A172 (cell line): Measurements from ENCODE around the gene DNAJC5. TPM values are rescaled to one million over a fixed set of nuclear protein-coding genes. Genes with fewer than 3 reads are reported as not detected.
A peak's percentile ranks its signal among the peaks of the same experiment; 100 is the strongest.
"Not testable (repeated sequence)": the region's sequence is repeated elsewhere in the genome, so short reads cannot be mapped to it uniquely, and the experiment has no call there.

Experiments used
- DNase-seq: peaks from one replicate; pipeline ENCODE4 v3.0.0-alpha.2; 2015; ENCODE audit warnings: low spot score
- total RNA-seq: library from RNA; depleted of rRNA; stranded (reverse); fragments of >200 nt; shearing (Covaris generic); gene quantifications from 2 replicates; pipeline ENCODE4 v1.2.3, GENCODE V29; 2014; rRNA removed

Gene DNAJC5, protein sequence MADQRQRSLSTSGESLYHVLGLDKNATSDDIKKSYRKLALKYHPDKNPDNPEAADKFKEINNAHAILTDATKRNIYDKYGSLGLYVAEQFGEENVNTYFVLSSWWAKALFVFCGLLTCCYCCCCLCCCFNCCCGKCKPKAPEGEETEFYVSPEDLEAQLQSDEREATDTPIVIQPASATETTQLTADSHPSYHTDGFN
- total RNA-seq, result 48.1 and 50.2 TPM in 2 replicates

DNA sequence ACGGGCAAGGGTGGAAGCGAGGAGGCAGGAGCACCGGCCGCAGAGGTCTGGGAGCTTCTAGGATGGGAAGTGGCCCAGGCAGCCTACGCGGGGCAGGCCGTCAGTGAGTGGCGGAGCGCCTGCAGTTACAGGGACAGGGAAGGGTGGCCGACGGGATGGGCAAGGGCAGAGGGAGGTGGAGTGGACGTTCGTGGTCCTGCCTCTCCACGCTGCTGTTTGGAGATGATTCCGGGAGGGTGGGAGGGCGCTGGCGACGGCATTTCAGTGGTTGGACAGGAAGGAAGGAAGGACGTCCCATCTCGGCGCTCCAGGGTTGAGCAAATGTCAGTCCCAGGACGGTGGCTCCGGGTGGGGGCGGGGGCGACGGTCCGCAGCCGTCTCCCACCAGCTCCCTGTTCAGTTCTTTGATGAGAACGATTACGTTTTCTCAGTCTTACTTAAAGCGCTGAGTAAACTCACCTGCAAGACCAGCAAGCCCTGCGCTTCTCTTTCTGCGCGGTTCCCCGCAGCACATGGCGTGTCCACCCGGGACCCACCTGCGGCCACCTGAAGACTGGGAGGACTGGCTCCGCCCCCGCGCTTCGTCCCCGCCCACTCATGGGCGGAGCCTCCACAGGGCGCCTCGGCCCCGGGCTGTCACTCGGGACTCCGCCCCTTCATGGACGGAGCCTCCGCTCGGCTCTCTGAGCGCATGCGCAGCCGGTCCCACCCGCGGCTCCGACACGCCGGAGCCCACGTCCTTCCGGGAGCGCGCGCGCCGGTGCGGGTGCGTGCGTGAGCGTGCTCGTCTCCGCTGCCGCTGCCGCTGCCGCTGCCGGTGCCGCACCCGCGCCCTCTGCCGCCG, at the start of gene DNAJC5:
TSS of gene DNAJC5 (plus strand) at position 769 of the 844 bp plus-strand sequence. CDS start 33,220 bp downstream, outside the sequence.
- DNase-seq, result peak; percentile 86

DNA sequence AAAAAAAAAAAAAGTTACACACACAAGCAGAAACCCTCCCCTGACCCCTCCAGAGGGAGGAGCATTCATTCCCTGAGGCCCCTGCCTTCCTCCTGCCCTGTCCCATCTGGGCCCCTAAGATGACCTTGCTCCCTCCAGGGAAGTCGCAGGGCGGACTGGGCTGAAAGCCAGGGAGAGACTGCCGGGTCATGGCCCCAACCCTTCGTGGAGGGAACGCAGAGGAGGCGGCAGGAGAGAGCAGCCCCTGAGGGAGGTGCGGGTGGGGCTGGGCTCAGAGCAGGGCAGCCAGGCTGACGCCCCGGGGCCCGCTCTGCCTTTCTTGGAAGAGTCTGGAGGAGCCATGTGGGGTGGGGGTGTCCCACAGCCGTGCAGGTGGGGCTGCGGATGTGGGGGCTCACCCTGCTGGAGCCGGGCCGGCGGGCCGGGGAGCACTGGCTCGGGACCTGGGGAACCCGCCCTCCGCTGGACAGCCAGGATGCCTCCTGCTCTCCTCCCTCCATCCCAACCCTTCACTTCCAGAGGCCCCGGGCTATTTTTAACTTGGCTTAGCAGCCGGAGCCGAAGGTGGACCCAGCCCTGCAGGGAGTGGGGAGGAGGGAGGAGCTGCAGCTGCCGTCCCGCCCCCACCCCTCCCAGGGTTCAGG, 48.7 kb upstream of the DNAJC5 start:
- peak; percentile 81 for DNase-seq

DNA sequence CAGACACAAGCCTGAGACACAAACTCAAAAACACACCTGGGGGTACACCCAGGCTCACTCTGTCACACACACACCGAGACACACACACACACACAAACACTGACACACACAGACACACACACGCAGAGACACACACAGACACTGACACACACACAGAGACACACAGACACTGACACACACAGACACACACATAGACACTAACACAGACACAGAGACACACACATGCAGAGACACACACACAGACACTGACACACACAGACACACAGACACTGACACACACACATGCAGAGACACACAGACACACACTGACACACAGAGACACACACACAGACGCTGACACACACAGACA, 48.1 kb upstream of the DNAJC5 start:
- no peak for DNase-seq

DNA sequence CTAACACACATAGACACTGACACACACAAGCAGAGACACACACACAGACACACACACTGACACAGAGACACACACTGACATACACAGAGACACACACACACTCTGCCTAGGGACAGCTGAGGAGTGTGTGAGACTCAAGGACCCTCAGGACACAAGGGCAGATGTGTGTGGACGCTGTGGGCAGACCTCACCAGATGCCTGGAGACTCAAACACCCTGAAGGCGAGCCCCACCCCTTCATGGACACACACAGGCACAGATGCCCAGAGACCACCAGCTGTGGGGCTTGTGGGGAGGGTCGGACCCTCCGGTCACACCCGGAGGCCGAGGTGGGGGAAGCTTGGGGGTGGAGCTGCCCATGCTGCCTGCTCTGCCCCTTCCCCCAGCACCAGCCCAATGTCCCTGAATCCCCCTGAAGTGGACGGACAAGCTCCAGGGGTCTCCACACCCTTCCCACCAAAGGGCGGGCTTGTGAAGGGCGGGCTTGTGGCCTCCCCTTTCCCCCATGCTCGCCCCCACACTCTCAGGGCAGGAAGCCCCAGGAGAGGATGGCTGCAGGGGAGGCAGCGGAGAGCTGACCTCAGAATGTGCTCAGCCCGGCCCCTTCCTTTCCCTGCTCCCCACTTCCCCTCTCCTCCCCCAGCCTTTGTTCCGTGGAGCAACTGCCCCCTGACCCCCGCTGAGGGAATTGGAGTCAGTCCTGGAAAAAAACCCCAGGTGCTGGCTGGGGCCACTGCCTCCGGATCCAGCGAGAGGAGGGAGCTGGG, 47.5 kb upstream of the DNAJC5 start:
- DNase-seq, result peak; percentile 74

DNA sequence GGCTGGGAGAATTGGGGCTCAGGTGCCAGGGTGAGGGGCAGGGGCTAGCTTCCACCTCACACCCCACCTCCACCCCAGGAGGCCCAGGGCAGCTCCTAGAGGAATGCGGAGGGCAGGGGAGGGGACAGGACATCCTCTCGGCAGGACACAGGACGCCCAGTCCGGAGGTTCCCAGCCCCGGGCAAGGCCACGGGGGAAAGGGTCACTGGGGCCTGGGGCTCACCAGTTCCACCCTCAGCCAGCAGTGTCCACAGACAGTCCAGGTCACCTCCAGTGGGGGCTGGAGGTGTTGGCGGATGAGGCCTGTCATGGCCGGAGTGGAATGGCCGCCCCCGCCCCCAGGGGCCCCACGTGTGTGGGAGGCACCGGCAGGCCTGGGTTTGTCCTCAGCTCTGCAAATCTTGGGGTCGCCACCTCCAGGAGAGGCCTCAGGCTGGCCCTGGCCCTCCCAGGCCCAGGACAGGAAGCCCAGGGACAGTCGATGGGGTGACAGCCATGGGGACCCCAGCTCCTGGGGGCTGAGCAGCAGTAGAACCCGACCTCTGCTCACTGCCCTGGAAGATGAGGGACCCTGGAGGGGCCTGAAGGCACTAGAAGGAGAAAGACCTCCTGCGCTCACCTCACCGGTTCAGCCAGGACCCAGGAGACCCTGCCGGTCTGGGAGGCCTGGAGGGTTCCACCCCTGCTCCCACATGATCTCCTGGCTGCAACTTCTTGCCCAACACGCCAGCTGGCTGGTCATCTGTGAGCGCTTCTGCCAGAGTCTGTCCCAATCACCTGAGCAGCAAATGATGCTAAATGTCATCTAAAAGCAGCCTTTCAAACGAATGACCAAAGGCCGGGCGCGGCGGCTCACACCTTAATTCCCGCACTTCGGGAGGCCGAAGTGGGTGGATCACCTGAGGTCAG, 46.7 kb upstream of the DNAJC5 start:
- DNase-seq, result no peak

DNA sequence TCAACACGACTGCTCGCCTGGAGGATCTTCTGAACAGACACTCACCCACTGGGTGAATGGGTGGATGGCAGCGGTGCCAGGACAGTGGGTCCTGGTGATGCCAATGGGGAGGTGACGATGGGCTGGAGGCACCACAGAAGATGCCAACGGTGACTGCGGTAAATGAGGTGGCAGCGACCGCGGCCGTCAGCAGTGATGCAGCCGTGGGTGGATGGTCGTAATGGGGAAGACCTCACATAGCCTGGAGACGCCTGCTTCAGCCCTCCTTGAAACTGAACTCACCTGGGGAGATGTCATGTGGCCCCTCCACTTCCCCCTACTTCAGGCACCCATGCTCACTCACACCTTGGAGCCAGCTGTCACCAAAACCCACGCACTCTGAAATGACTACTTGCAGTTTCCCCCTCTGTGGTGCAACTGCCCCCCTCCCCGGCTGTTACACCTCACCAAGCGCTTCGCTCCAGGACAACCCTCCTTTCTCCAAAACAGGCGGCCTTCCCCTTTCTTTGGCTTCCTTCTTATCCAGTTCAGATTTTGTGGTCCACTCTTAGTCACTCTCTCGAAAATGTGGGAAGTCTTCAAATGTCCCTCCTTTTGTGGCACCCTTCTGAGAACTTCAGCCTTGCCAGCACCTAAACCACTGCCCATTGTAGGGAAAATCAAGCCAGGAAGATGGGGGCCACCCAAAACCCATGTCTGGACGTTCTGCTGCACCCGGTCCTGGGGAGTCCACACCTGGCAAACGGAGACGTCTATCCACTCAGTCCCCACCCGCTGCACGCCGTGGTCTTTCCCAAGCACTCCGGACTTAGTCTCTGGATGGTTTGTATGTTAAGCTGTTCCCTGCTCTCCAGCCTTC, 44.0 kb upstream of the DNAJC5 start:
- no peak for DNase-seq

DNA sequence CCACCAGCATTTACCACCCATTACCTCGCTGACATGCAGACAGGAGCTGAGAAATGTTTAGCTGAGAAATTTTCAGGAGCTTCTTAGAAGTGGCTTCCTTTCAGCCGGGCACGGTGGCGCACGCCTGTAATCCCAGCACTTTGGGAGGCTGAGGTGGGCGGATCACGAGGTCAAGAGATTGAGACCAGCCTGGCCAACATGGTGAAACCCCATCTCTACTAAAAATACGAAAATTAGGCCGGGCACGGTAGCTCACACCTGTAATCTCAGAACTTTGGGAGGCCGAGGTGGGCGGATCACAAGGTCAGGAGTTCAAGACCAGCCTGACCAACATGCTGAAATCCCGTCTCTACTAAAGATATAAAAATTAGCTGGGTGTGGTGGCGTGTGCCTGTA, 43.4 kb upstream of the DNAJC5 start:
- DNase-seq, result not testable (repeated sequence)

DNA sequence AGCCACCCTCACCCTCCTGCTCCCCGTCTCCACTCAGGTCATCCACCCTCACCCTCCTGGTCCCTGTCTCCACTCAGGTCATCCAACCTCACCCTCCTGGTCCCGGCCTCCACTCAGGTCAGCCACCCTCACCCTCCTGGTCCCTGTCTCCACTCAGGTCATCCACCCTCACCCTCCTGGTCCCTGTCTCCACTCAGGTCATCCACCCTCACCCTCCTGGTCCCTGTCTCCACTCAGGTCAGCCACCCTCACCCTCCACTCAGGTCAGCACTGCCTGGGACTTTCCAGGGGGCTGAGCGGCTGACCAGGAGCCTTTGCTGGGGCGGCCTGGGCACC, 41.2 kb upstream of the DNAJC5 start:
- not testable (repeated sequence) for DNase-seq

DNA sequence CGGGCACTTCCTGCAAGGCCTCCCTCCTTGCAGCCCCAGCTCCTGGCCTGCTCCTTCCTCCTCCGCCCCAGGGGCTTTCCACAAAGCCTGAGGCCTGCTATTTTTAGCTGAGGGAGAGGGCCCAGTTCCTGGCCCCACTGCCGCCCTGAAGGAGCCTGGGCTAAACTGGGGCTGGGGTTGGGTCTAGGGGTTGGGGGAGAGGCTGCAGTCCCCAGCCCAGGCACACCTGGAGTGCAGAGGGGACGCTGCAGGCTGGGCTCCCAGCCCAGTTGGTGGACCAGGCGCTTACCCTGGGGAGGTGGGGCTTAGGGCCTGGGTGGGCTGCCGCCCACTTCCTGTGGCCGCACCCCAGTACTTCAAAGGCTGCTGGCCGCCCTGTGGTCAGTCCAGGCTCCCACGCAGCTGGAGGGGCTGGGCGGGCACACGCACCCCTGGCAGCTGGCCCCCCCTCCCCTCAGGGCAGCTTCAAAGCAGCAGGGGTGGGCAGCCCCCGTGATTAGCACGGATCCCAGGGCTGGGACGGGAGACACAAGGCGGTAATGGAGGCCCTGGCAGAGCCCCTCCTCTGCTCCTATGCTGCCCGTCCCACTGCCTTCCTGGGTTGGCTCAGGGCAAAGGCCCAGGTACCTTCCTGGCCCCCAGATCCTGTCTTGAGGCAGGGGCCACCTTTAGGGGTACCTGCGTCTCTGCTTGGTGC, 40.7 kb upstream of the DNAJC5 start:
- peak; percentile 80 for DNase-seq

DNA sequence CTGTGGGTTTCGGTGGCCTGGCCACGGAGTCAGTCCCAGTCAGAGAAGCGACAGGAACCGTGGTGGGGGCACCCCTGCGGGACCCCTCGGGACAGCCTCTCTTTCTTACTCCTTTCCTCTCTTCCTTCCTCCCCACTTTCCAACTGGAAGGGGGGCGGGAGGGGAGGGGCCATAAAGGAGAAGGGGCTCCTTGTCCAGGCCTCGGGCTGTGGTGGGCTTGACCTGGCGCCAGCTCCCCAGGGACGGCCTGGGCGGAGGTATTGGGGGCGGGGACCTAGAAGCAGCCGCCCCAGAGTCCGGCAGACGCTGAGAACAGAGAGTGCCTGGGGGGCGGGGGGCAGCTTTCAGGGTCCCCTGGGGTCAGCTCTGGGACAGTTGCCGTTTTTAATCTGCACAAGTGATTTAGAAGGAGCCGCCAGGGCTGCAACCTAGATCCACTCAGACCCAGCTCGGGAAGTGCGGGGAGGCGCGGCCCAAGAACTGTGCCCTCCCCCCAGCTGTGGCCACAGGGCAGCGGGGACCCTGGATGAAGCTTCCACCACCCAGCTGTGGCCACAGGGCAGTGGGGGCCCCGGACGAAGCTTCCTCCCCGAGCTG, 40.1 kb upstream of the DNAJC5 start:
- no peak for DNase-seq

DNA sequence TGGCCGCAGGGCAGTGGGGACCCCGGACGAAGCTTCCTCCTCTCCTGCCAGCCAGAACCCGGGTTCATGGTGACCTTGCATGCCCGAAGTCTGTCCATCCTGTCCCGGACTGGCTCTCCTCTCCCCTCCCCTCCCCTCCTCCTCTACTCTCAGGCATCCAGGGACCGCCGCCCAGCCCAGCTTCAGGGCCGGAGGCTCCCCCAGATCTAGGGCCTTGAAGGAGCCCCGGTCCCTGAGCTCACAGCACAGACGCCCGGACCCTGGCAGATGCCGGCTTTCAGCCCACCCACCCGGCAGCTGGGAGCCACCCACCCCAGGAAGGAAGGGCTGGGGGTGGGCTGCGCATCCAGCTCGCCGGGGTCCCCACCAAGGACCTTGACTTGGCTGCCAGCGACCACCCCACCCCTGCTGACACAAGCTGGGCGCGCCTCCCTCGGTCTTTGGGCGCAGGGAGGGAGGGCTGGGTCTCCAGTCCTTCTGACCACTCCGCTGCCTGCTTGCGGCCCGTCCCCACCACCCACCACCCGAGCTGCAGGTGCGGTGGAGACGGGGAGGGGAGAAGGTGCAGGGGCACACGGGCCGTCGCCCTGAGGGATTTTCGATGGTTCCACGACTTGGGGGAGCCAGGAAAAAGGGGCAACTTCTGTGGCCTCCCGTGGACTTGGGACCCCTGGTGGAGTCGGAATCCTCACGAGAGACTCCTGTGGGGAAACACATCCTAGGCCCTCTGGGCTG, 39.4 kb upstream of the DNAJC5 start:
- DNase-seq, result no peak

DNA sequence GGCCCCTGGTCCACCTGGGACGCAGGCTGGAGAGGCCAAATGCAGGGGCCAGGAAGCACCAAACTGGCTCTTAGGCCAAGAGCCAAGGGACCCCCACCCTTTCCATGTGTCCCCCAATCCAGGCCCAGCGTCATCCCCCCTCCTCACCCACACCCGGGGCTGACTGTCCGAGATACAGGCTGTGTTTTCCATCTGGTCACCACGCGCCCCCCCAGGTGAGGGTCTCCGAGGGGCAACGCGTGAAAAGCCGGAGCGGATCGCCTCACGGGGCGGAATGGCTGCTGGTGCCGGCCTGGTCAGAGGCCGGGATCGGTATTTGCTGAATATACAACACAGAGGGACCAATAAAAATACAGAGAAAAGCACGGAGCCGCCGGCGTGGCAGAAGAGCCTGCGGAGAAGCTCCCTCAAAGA, 38.8 kb upstream of the DNAJC5 start:
- no peak for DNase-seq

DNA sequence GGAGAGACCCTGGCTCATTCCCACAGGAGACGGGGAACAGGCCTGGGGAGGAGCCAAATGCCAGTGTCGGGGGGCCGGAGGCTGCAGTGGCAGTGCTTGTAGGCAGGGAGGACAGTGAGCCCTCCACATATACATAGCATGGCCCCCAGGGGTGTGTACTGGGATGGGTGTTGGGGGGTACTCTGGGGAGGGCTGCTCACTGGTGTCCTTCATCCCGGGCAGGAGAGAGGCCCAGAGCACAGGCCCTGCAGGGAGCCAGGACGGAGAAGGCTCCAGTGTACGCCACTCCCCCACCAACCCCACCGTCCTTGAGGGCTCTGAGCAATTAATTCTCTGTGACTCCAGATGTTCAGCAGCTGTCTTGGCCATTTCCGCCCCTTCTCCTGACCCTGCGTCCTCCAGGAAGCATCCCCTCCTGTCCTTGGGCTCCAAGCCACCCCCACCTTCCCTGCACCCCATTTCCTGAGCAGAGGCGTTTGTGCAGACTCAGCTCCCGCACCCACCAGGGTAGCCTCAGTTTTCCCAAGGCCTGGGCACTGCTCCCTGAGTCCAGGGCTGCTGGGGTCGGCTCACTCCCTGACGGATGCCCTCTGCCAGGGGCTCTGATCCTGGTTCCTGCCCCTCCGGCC, 37.0 kb upstream of the DNAJC5 start:
- DNase-seq, result no peak

DNA sequence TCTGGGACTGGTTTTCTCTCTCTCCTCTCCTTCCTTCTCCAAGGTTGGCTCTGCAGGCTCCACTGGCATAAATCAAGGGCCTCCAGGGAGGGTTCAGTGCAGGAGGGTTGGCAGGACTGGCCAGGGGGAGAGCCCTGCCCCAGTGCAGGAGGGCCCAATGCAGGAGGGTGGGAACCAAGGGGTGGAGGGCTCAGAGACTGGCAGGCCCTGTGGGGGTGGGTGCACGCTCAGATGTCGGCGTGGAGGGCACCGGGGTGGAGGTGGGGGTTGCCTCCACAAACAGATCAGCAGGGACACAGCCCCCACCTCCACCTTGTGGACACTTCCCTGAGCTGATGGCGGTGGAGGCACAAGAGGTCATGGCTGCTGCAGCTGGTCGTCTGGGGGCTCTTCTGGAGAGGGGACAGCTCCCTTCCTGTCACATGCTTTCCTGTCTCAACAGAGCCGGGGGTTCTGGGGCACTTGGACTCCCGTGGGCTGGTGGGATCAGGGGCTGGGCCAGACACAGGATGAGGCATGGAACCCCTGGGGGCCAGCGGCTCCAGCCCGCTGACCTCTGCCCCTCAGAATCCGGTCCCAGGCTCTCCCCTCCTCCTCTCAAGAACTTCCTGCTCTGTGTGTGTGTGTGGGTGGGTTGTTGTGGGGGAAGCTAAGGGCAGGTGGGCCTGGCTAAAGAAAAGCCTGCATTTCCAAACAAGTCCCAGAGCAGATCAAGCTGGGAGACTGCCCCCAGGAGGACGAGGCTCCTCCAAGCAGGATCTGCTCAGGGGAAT, 36.3 kb upstream of the DNAJC5 start:
- peak; percentile 49 for DNase-seq

DNA sequence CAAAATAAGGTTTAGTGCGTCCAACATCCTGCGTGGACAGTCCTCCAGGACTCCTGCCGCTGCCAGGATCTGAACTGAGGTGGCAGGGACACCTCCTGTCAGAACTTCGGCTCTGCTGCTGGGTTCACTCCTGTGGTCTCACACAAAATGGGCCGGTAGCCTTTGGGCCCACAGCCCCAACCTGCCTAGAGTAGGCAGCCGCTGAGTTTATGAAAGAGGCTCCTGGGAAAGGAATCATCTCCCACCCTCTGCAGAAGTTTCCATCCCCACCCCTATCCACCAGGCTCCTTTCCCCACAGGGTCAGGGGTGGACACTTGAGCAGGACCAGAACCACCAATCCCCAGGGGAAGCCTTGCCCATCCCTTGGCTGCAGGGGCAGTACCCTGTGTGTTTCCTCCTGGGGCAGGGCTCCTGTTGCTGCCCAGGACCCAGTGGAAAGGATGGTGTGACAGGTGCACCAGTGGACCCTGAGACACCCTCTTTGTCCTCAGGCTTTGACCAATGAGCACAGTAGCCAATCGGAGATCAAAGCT, 35.7 kb upstream of the DNAJC5 start:
- no peak for DNase-seq

DNA sequence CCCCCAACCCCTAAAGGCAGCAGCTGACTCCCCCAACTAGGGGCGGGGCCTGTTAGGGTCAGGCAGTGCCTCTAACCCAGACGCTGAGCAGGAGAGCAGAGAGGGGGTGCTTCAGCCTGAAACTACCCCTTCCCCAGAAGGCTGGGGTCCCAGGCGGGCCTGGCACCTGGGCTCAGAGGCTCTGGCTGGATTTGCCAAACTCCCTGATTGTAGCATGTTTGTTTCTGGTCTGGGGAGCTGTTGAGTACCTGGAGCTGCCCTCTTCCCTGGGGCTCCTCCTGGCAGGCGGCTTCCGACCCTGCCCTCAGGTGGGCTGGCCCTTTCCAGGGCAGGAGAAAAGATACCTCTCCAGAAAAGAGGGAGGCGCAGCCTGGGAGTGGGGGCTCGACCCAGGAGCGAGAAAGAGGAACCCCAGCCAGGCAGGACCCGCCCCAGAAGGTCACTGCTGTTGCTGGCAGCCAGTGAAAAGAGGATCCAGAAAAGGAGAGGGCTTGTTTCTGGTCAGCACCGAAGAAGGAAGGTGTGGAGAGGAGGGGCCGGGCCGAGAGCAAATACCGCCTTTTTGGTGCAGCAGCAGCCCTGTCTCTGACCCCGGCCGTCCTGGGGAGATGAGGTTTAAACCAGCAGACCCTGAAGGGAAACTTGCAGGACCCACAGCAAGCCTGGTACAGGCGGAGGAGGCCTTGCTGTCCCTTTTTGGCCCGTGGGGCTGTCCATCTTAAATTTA, 34.4 kb upstream of the DNAJC5 start:
- DNase-seq, result no peak
